Measurements from ENCODE around the gene TMCC2.

GRCh38 chr1:205179842-205180241 is 47.9 kb upstream of the TMCC2 start:
- TF ChIP-seq CTCF (IDR thresholded peaks at IDR 0.05; ENCODE audit: low read length) (no peak), EZH2phosphoT487 (IDR thresholded peaks at IDR 0.05; ENCODE audit: low read length) (no peak), EZH2 (optimal IDR thresholded peaks at IDR 0.05; ENCODE audit: low read depth, low read length) (no peak)
